Endothelial cell (in vitro differentiated cells): Measurements from ENCODE around the gene FSCN2. TPM values are rescaled to one million over a fixed set of nuclear protein-coding genes. Genes with fewer than 3 reads are reported as not detected.

ENCODE experiments used
- DNase-seq: peaks from one replicate; pipeline ENCODE4 v3.0.0; 2021; ENCODE audit warnings: low spot score
- H3K27ac Mint-ChIP-seq: one replicate; pipeline ENCODE4 v1.8.0; 2021; ENCODE audit warnings: mixed read lengths, inconsistent platforms; ENCODE audit not compliant: unreplicated experiment
- H3K27me3 Mint-ChIP-seq: one replicate; pipeline ENCODE4 v1.8.0; 2021; ENCODE audit warnings: mild to moderate bottlenecking, moderate library complexity, mixed read lengths, inconsistent platforms; ENCODE audit not compliant: unreplicated experiment
- H3K36me3 Mint-ChIP-seq: one replicate; pipeline ENCODE4 v1.8.0; 2021; ENCODE audit warnings: mild to moderate bottlenecking, low read depth, mixed read lengths, inconsistent platforms; ENCODE audit not compliant: unreplicated experiment
- H3K4me1 Mint-ChIP-seq: one replicate; pipeline ENCODE4 v1.8.0; 2021; ENCODE audit warnings: mild to moderate bottlenecking, mixed read lengths, inconsistent platforms; ENCODE audit not compliant: unreplicated experiment
- H3K4me3 Mint-ChIP-seq: one replicate; pipeline ENCODE4 v1.8.0; 2021; ENCODE audit warnings: mild to moderate bottlenecking, mixed read lengths, inconsistent platforms; ENCODE audit not compliant: unreplicated experiment
- H3K9me3 Mint-ChIP-seq: one replicate; pipeline ENCODE4 v1.8.0; 2021; ENCODE audit warnings: mixed read lengths, inconsistent platforms; ENCODE audit not compliant: unreplicated experiment
- total RNA-seq: library from RNA; stranded (reverse); fragmentation: NEBNext Ultra II Directional; extraction: Animal tissue kit (Norgen Biotek cat#: 25700); gene quantifications from one replicate; pipeline ENCODE4 v1.2.1, GENCODE V29; 2021; ENCODE audit not compliant: unreplicated experiment
- TF ChIP-seq, protein P1 (sequence below): fragments of 200-600 bp; sonication (generic); IDR thresholded peaks from one replicate; pipeline ENCODE4 v1.5.0; 2021; ENCODE audit warnings: antibody characterized with exemption; ENCODE audit not compliant: unreplicated experiment

The FSCN2 gene
- total RNA-seq, 1 donor from 2014 or later: 1.5 TPM

DNA sequence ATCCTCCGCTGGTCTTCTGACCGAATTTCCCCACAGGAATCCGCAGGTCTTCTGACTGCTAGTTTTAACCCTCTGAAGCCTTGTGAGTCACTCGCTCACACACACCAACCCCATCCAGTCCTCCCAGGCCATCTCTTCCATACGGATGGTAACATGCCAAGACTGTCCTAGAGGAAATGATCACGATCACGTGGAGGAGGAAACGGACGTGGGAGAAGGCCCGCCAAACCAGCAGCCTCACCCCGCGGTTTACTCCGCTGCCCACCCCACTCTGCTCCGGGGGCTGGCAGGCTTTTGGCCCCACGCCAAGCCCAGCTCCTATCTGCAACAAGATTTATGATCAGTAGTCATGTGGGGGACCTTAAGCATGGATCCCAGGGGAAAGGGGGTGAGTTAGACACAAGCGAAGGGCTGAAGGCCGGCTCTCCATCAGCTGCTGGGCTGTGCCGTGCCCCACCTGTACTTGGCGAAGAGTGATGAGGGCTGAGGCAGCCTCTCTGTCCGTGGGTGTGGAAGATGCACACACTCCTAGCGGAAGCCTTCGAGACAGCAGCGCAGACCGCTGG is 25.5 kb downstream of the FSCN2 start:
- TF ChIP-seq, protein P1, sequence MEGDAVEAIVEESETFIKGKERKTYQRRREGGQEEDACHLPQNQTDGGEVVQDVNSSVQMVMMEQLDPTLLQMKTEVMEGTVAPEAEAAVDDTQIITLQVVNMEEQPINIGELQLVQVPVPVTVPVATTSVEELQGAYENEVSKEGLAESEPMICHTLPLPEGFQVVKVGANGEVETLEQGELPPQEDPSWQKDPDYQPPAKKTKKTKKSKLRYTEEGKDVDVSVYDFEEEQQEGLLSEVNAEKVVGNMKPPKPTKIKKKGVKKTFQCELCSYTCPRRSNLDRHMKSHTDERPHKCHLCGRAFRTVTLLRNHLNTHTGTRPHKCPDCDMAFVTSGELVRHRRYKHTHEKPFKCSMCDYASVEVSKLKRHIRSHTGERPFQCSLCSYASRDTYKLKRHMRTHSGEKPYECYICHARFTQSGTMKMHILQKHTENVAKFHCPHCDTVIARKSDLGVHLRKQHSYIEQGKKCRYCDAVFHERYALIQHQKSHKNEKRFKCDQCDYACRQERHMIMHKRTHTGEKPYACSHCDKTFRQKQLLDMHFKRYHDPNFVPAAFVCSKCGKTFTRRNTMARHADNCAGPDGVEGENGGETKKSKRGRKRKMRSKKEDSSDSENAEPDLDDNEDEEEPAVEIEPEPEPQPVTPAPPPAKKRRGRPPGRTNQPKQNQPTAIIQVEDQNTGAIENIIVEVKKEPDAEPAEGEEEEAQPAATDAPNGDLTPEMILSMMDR: no peak
- Mint-ChIP-seq H3K36me3 (peaks cover 22% of the 10 kb centered on the region), H3K4me3 (peak overlapping the region; percentile 92), H3K27ac (peak overlapping the region; percentile 57), H3K9me3 (no peaks in the 10 kb centered on the region), H3K27me3 (peaks cover 7% of the 10 kb centered on the region), H3K4me1 (peaks cover 24% of the 10 kb centered on the region)
- no peak for DNase-seq

DNA sequence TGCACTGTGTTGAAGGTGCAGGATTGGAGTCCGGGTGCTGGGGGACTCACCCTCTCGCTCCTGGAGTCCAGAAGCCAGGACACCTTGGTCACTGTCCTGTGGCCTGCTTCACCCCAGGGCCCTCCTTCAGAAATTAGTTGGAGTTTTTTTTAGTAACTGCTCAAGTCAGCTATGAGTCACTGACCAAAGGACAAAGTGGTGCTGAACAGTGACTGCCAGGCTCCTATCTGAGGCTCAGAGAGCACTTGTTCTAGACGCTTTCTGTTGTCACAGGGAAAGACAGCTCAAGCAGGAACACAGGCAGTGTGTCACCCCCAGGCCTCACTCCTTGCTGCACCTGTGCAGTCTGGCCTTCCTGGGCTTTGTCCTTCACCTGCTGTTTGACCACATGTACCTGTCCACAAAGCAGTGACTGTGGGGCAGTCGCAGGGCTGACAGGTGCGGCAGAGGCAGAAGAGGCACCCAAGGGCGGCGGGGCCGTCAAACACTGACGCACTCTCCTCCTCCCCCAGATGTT is 28.1 kb downstream of the FSCN2 start:
- H3K4me1 Mint-ChIP-seq: peaks cover 19% of the 10 kb centered on the region
- no peaks in the 10 kb centered on the region for H3K9me3 Mint-ChIP-seq
- TF ChIP-seq, protein P1: no peak
- H3K4me3 Mint-ChIP-seq: no peak overlapping the region
- H3K27me3 Mint-ChIP-seq: peaks cover 3% of the 10 kb centered on the region
- no peak overlapping the region for H3K27ac Mint-ChIP-seq
- DNase-seq: no peak
- H3K36me3 Mint-ChIP-seq: peaks cover 21% of the 10 kb centered on the region

DNA sequence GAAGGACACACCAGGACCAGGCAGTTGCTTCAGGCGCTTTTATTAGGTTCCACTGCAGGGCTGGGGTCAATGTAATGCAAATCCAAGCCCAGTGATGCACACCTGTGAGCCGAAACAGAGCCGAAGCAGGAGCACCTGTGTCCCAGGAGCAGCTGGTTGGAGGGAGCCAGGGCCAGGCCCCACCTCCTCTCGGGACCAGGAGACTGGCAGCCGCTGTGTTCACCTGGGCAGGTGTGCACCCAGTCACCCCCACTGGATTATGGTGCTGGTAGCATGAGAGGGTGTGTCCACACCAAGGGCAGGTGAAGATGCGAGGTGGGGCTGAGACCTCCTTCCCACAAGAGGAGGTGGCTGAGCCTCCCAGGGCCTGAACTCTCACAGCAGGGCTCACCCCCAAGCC is 28.7 kb downstream of the FSCN2 start:
- H3K4me1 Mint-ChIP-seq: peaks cover 16% of the 10 kb centered on the region

DNA sequence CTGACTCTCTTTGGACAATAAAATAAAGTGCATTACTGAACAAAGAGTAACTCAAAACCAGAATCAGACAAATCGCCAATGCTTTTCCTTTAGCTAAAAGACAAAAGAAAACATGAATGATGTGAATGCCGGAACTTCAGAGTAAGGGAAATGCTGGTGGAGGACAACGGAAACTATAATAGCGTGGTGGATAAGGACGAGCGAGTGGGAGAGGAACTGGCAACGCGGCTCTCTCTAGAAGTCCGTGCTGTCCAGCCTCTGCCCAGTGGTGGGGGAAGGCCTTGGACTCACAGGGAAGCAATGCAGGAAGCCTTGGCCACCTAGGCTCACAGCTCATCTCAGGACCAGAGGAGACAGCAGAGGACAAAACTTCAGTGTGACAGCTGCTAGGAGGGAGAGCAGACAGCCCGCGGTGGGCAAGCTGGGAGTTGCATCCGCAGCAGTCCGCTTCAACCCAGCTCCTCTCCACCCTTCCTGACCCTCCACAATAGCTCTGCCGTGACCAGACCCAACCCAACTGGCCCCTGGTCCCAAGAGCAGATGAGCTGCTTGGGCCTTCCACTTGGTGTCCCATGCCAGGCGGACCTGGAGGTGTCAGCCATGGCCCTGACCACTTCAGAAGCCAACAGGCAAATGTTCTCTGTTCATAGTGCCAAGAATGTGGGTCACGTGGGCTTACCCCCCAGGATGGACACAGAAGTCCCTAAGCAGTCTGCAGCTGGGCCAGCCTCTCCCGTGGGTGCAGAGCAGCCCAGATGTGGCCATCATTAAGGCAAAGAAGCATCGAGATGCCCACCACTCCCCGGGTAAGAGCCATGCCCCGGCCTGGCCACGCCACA is 29.3 kb downstream of the FSCN2 start:
- Mint-ChIP-seq H3K4me3 (peak overlapping the region; percentile 48), H3K36me3 (peaks cover 26% of the 10 kb centered on the region), H3K27me3 (peaks cover 3% of the 10 kb centered on the region), H3K9me3 (no peaks in the 10 kb centered on the region), H3K27ac (peak overlapping the region; percentile 16), H3K4me1 (peaks cover 16% of the 10 kb centered on the region)
- TF ChIP-seq, protein P1: no peak
- no peak for DNase-seq

More for the DNA sequence above, 28.7 kb downstream of the FSCN2 start:
- Mint-ChIP-seq H3K4me3 (no peak overlapping the region), H3K9me3 (no peaks in the 10 kb centered on the region), H3K27ac (no peak overlapping the region), H3K36me3 (peaks cover 25% of the 10 kb centered on the region), H3K27me3 (peaks cover 3% of the 10 kb centered on the region)
- TF ChIP-seq, protein P1: no peak
- no peak for DNase-seq

DNA sequence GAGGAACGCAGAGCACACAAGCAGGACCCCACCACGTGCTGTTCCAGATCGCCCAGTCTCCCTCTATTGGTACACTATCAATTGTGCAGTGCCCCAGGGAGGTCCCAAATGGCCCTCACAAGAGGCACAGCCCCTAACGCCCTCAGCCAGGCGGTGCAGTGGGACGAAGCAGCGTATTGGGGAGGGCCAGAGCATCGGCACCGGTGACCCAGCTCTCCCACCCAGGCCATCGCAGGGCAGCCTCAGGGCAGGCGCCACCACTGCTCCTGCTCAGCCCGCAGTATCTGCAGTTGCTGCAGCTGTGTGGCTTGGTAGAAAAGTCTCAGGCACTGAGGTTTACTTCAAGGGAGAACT is 29.9 kb downstream of the FSCN2 start:
- DNase-seq: no peak
- TF ChIP-seq, protein P1: no peak
- peaks cover 28% of the 10 kb centered on the region for H3K36me3 Mint-ChIP-seq
- peaks cover 12% of the 10 kb centered on the region for H3K4me1 Mint-ChIP-seq
- H3K9me3 Mint-ChIP-seq: no peaks in the 10 kb centered on the region
- peaks cover 3% of the 10 kb centered on the region for H3K27me3 Mint-ChIP-seq
- no peak overlapping the region for H3K4me3 Mint-ChIP-seq
- no peak overlapping the region for H3K27ac Mint-ChIP-seq
